ENCODE results near the gene TMEM89. TPM values are rescaled to one million over a fixed set of nuclear protein-coding genes. Genes with fewer than 3 reads are reported as not detected.
A peak's percentile ranks its signal among the peaks of the same experiment; 100 is the strongest.

Gene TMEM89, protein sequence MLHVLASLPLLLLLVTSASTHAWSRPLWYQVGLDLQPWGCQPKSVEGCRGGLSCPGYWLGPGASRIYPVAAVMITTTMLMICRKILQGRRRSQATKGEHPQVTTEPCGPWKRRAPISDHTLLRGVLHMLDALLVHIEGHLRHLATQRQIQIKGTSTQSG
- not detected for total RNA-seq

GRCh38 chr3:48621461-48621869, at the start of gene TMEM89:
TSS of gene TMEM89 (minus strand) at chr3:48621769. CDS start at chr3:48621756, 13 bp downstream.
- H3K27ac ChIP-seq: no peak within 1 kb of the TSS
- no peaks in the 10 kb centered on the region for H3K4me1 ChIP-seq
- no peak for DNase-seq (ENCODE audit: low spot score)
- H3K27me3 ChIP-seq: no peaks in the 10 kb centered on the region
- no peak for TF ChIP-seq CTCF (IDR thresholded peaks at IDR 0.05)
- H3K9me3 ChIP-seq: peaks cover 0 to 20% of the 10 kb centered on the region in 2 donors
- no peak within 1 kb of the TSS for H3K4me3 ChIP-seq
- peaks cover 4% of the 10 kb centered on the region for H3K36me3 ChIP-seq

GRCh38 chr3:48664929-48665328, 43.4 kb upstream of the TMEM89 start:
- no peak for DNase-seq (ENCODE audit: low spot score)
- H3K27me3 ChIP-seq: no peaks in the 10 kb centered on the region
- H3K4me1 ChIP-seq: peaks cover 0 to 39% of the 10 kb centered on the region in 2 donors
- no peak overlapping the region for H3K4me3 ChIP-seq
- no peaks in the 10 kb centered on the region for H3K36me3 ChIP-seq
- H3K27ac ChIP-seq: peak overlapping the region; percentile 84 to 93
- no peaks in the 10 kb centered on the region for H3K9me3 ChIP-seq
- TF ChIP-seq CTCF (IDR thresholded peaks at IDR 0.05): no peak

DNA sequence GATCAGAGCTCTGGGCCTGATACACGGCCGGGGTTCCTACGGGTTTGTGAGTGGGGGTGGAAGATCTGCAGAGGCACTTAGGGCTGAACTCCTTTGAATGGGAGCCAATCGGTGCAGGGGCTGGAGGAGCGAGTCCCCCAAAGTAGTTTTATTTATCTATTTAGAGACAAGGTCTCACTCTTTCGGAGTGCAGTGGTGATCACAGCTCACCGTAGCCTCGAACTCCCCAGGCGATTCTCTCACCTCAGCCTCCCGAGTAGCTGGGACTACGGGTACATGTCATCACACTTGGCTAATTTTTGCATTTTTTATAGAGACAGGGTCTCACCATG, 42.7 kb upstream of the TMEM89 start:
- Histone ChIP-seq H3K4me1 (peaks cover 0 to 39% of the 10 kb centered on the region in 2 donors), H3K27me3 (no peaks in the 10 kb centered on the region), H3K4me3 (peak overlapping the region in 1 of 2 donors; percentile 59), H3K9me3 (no peaks in the 10 kb centered on the region), H3K36me3 (no peaks in the 10 kb centered on the region), H3K27ac (peak overlapping the region; percentile 84 to 93)
- TF ChIP-seq CTCF (IDR thresholded peaks at IDR 0.05): peak in 1 of 2 donors; percentile 8
- DNase-seq (ENCODE audit: low spot score): no peak

DNA sequence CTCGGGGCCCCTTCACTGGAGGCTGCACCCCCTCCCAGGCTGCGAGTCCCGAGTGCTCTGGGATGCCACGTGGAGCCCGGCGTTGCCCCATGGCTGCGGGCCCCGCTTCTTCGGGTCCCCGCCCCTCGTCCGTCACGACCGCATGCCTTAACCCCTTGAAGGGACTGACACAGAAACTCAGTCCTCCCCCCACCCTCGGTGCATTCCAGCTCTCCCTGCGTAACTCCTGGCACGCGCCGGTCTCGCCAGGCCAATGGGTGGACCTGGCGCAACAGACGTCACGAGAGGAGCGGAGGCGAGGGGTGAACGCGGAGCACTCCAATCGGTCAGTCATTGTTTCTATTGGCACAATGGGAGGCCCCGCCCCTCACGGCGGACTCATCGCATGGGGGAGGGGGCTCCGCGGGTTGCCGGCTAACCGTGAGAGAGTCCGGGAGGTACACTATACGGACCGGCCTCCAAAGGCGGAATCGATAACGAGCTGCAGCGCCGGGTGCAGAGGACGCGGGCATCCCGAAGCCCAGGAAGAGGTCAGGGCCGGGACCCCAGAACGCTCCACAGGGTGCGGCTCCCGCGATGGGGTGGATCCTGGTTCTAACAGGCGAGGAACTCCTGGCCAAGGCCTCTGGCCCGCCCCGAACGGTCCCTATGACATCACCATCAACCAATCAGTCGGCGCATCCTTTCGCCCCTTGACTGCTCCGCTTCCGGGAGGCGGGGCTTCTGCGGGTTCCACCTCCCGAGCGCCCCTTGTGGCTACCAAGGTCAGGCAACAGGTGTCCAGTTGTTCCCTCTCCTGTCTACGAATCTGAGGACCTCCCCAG, 42.1 kb upstream of the TMEM89 start:
- TF ChIP-seq CTCF (IDR thresholded peaks at IDR 0.05): peak; percentile 48 to 70
- Histone ChIP-seq H3K4me3 (peak overlapping the region; percentile 48 to 59), H3K9me3 (no peaks in the 10 kb centered on the region), H3K27me3 (no peaks in the 10 kb centered on the region), H3K4me1 (peaks cover 0 to 39% of the 10 kb centered on the region in 2 donors), H3K27ac (peak overlapping the region; percentile 84 to 93), H3K36me3 (no peaks in the 10 kb centered on the region)
- DNase-seq (ENCODE audit: low spot score): peak; percentile 98

GRCh38 chr3:48662753-48663488, 41.4 kb upstream of the TMEM89 start, which contains the start of gene CELSR3:
TSS of gene CELSR3 (minus strand) at chr3:48662886. CDS start at chr3:48662634, 252 bp downstream.
- Histone ChIP-seq H3K36me3 (no peaks in the 10 kb centered on the region), H3K27me3 (no peaks in the 10 kb centered on the region)
- DNase-seq (ENCODE audit: low spot score): peak; percentile 83

More at GRCh38 chr3:48662753-48663488, 41.4 kb upstream of the TMEM89 start, which contains the start of gene CELSR3:
- Histone ChIP-seq H3K4me3 (peak within 1 kb of the TSS; percentile 48 to 59), H3K27ac (peak within 1 kb of the TSS; percentile 84 to 93), H3K9me3 (no peaks in the 10 kb centered on the region), H3K4me1 (peaks cover 0 to 39% of the 10 kb centered on the region in 2 donors)
- TF ChIP-seq CTCF (IDR thresholded peaks at IDR 0.05): no peak

All from right atrium auricular region (tissue), 2 donors.